Tibial nerve (tissue), 4 donors: Measurements from ENCODE around the gene CYP4F3.

Source experiments
- CTCF ChIP-seq, 5 experiments: fragments of 200-600 bp in 3 of 5; fragments of 450-650 bp in 2 of 5; sonication (generic) in 3 of 5; IDR thresholded peaks; one replicate each; pipeline ENCODE4 v1.5.1; 2016 to 2019; ENCODE audit warnings: antibody characterized with exemption in 5 of 5, mild to moderate bottlenecking in 3 of 5, moderate library complexity in 2 of 5
- EP300 ChIP-seq, 2 donors: sonication (generic); formaldehyde crosslinking; IDR thresholded peaks; one replicate each; pipeline ENCODE4 v1.6.1; 2017; ENCODE audit warnings: antibody characterized with exemption in 2 of 2, mild to moderate bottlenecking in 1 of 2
- POLR2A ChIP-seq, 2 donors: fragments of 450-650 bp; IDR thresholded peaks; one replicate each; pipeline ENCODE4 v1.6.1; 2017; ENCODE audit warnings: antibody characterized with exemption in 2 of 2, mild to moderate bottlenecking in 2 of 2, moderate library complexity in 2 of 2

GRCh38 chr19:15616183-15616582, 24.5 kb upstream of the CYP4F3 start:
- no peak for TF ChIP-seq CTCF (IDR thresholded peaks at IDR 0.05)
- TF ChIP-seq POLR2A (IDR thresholded peaks at IDR 0.05), result no peak
- TF ChIP-seq EP300 (IDR thresholded peaks at IDR 0.05), result no peak
